ENCODE results near the gene ATP1A4. TPM values are rescaled to one million over a fixed set of nuclear protein-coding genes. Genes with fewer than 3 reads are reported as not detected.

ATP1A4 gene
- total and polyA plus RNA-seq, 4 donors = not detected

DNA sequence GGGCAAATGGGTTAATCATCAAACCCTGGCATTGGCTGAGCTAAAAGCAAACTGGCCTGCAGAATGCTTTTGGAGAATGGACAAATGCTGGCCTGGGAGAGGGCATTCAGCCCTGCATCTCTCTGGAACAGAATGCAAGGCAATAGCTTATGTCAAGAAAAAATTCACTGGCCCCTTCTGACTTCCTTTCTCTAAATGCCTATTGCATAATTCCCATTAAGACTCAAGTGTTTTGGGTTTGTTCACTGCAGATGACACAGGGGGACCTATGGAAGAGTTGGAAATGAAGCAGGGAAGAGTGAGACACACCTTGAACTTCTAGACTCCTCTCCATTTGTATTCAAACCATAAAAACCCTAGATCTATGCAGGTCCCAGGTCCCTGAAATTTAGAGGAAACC is 69.7 kb downstream of the ATP1A4 start:
- Histone ChIP-seq H3K36me3 (ENCODE audit: control insufficient read depth in 4 of 4, insufficient read depth in 3 of 4, low read depth in 1 of 4, low read length in 3 of 4) (peaks cover 12 to 92% (median 76%) of the 10 kb centered on the region in 4 donors), H3K9ac (ENCODE audit: low read depth in 1 of 2, low read length in 2 of 2) (no peak overlapping the region), H3K27me3 (ENCODE audit: control insufficient read depth in 4 of 4, insufficient read depth in 4 of 4, low read length in 3 of 4) (no peaks in the 10 kb centered on the region), H3K27ac (ENCODE audit: low read depth in 1 of 2, low read length in 2 of 2) (no peak overlapping the region), H3K4me3 (ENCODE audit: low read depth in 1 of 3, low read length in 3 of 3) (no peak overlapping the region), H3K9me3 (ENCODE audit: control insufficient read depth in 4 of 4, low read length in 3 of 4) (no peaks in the 10 kb centered on the region), H3K4me1 (ENCODE audit: control insufficient read depth in 4 of 4, insufficient read depth in 4 of 4, low read length in 3 of 4) (peaks cover 0 to 20% (median 14%) of the 10 kb centered on the region in 4 donors)
- no peak for DNase-seq (ENCODE audit: low spot score)
- TF ChIP-seq RXRA (IDR thresholded peaks at IDR 0.05) (no peak), REST (IDR thresholded peaks at IDR 0.05) (no peak), EGR1 (IDR thresholded peaks at IDR 0.05; ENCODE audit: low read depth in 2 of 2) (no peak), ZBTB33 (IDR thresholded peaks at IDR 0.05) (no peak), FOXA1 (IDR thresholded peaks at IDR 0.05) (no peak), GABPA (IDR thresholded peaks at IDR 0.05 in 1 of 2, conservative IDR thresholded peaks at IDR 0.05 in 1 of 2) (no peak), JUND (IDR thresholded peaks at IDR 0.05) (no peak), RAD21 (IDR thresholded peaks at IDR 0.05) (no peak), CTCF (IDR thresholded peaks at IDR 0.05; ENCODE audit: low read depth, low read length, missing input control) (no peak), YY1 (IDR thresholded peaks at IDR 0.05) (no peak), NR2F2 (IDR thresholded peaks at IDR 0.05) (no peak), HNF4G (IDR thresholded peaks at IDR 0.05) (no peak), SP1 (IDR thresholded peaks at IDR 0.05) (no peak), FOXA2 (IDR thresholded peaks at IDR 0.05) (no peak), HNF4A (conservative IDR thresholded peaks at IDR 0.05) (no peak)
- TF ChIP-seq, protein P1, sequence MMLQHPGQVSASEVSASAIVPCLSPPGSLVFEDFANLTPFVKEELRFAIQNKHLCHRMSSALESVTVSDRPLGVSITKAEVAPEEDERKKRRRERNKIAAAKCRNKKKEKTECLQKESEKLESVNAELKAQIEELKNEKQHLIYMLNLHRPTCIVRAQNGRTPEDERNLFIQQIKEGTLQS (IDR thresholded peaks at IDR 0.05) = no peak
- TF ChIP-seq, protein P2, sequence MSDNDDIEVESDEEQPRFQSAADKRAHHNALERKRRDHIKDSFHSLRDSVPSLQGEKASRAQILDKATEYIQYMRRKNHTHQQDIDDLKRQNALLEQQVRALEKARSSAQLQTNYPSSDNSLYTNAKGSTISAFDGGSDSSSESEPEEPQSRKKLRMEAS (IDR thresholded peaks at IDR 0.05) = no peak

- peaks cover 9 to 92% (median 82%) of the 10 kb centered on the region in 4 donors for H3K36me3 ChIP-seq (ENCODE audit: control insufficient read depth in 4 of 4, insufficient read depth in 3 of 4, low read depth in 1 of 4, low read length in 3 of 4)
- no peaks in the 10 kb centered on the region for H3K27me3 ChIP-seq (ENCODE audit: control insufficient read depth in 4 of 4, insufficient read depth in 4 of 4, low read length in 3 of 4)
- no peak overlapping the region for H3K27ac ChIP-seq (ENCODE audit: low read depth in 1 of 2, low read length in 2 of 2)
- no peaks in the 10 kb centered on the region for H3K9me3 ChIP-seq (ENCODE audit: control insufficient read depth in 4 of 4, low read length in 3 of 4)
- peaks cover 0 to 20% (median 14%) of the 10 kb centered on the region in 4 donors for H3K4me1 ChIP-seq (ENCODE audit: control insufficient read depth in 4 of 4, insufficient read depth in 4 of 4, low read length in 3 of 4)
- DNase-seq (ENCODE audit: low spot score) = no peak
- 91% methylated on average over 3 of the region's 3 CpGs for WGBS
- H3K9ac ChIP-seq (ENCODE audit: low read depth in 1 of 2, low read length in 2 of 2) = no peak overlapping the region
- H3K4me3 ChIP-seq (ENCODE audit: low read depth in 1 of 3, low read length in 3 of 3) = no peak overlapping the region
- TF ChIP-seq TAF1 (conservative IDR thresholded peaks at IDR 0.05) (no peak), HNF4G (IDR thresholded peaks at IDR 0.05) (no peak), RAD21 (IDR thresholded peaks at IDR 0.05) (no peak), ZBTB33 (IDR thresholded peaks at IDR 0.05) (no peak), SP1 (IDR thresholded peaks at IDR 0.05) (no peak), FOXA1 (IDR thresholded peaks at IDR 0.05) (no peak), NR2F2 (IDR thresholded peaks at IDR 0.05) (no peak), YY1 (IDR thresholded peaks at IDR 0.05) (no peak)
- TF ChIP-seq, protein P1 (IDR thresholded peaks at IDR 0.05) = no peak
- TF ChIP-seq, protein P2 (IDR thresholded peaks at IDR 0.05) = no peak
Measured at GRCh38 chr1:160222546-160222945, 71.1 kb downstream of the ATP1A4 start.
